Lung (tissue), 16 donors: ENCODE data around the gene MARCHF5. TPM values are rescaled to one million over a fixed set of nuclear protein-coding genes. Genes with fewer than 3 reads are reported as not detected.

Source experiments
- ATAC-seq: fragments of 200-7000 bp; cut with Tn5 transposase; one replicate; pipeline ENCODE4 v1.9.1; 2020; ENCODE audit warnings: moderate number of reproducible peaks; ENCODE audit not compliant: insufficient read depth, low FRiP score
- DNase-seq, 3 donors: peaks; one replicate each; pipeline ENCODE4 v3.0.0-alpha.2; 2013 to 2017
- H3K27ac ChIP-seq, 2 donors: one replicate each; pipeline ENCODE4 v1.5.1; 2013; ENCODE audit warnings: mild to moderate bottlenecking in 2 of 2, moderate library complexity in 2 of 2, control low read depth in 1 of 2, inconsistent platforms in 1 of 2, low read depth in 1 of 2, low read length in 1 of 2
- H3K27me3 ChIP-seq, 3 donors: one replicate each; pipeline ENCODE4 v1.5.1; 2013; ENCODE audit warnings: low read length in 2 of 3; ENCODE audit not compliant: control insufficient read depth in 3 of 3, insufficient read depth in 3 of 3
- H3K36me3 ChIP-seq, 4 donors: one replicate each; pipeline ENCODE4 v1.5.1; 2013; ENCODE audit warnings: low read length in 4 of 4, mild to moderate bottlenecking in 1 of 4, moderate library complexity in 1 of 4; ENCODE audit not compliant: control insufficient read depth in 4 of 4, insufficient read depth in 4 of 4
- H3K4me1 ChIP-seq, 5 donors: one replicate each; pipeline ENCODE4 v1.5.1; 2013; ENCODE audit warnings: low read length in 5 of 5, mild to moderate bottlenecking in 2 of 5, moderate library complexity in 1 of 5; ENCODE audit not compliant: control insufficient read depth in 5 of 5, insufficient read depth in 5 of 5
- H3K4me3 ChIP-seq: one replicate; pipeline ENCODE4 v1.5.1; 2013; ENCODE audit warnings: mild to moderate bottlenecking, control low read depth, moderate library complexity
- H3K9ac ChIP-seq, 2 donors: one replicate each; pipeline ENCODE4 v1.5.1; 2013; ENCODE audit warnings: low read length in 2 of 2, control low read depth in 1 of 2; ENCODE audit not compliant: insufficient read depth in 1 of 2
- H3K9me3 ChIP-seq, 4 donors: one replicate each; pipeline ENCODE4 v1.5.1; 2013; ENCODE audit warnings: low read length in 3 of 4, mild to moderate bottlenecking in 1 of 4, moderate library complexity in 1 of 4; ENCODE audit not compliant: control insufficient read depth in 4 of 4, insufficient read depth in 3 of 4
- WGBS, 2 donors: extraction: QIAGEN DNeasy Blood & Tissue Kit; methylation state at CpG; one replicate each; pipeline ENCODE4 v1.1.7; 2013; 5-methylcytosine and 5-hydroxymethylcytosine counted together
- long read RNA-seq, 5 donors: transcript quantifications; one replicate each; lab custom pipeline, GENCODE V29; 2026
- polyA plus RNA-seq, 2 donors: library from polyadenylated mRNA; stranded (reverse); fragments of 200-250 nt; gene quantifications; one replicate each; pipeline ENCODE4 v1.2.1, GENCODE V29; 2013
- total RNA-seq, 2 donors: library from RNA; depleted of rRNA in 1 of 2; stranded (reverse); fragments of >200 nt in 1 of 2; gene quantifications; one replicate each; pipeline ENCODE4 v1.2.1, GENCODE V29; 2014 to 2021
- TF ChIP-seq, protein P1 (sequence below): IDR thresholded peaks from 2 replicates; pipeline ENCODE4 v1.5.1; 2012; ENCODE audit warnings: mild to moderate bottlenecking; ENCODE audit errors: control extremely low read depth, extremely low read depth
- donor health status: control.
- donor health status: control.
- donor health status: Bipolar disorder and iron deficiency.
- donor health status: healthy.
- donor health status: DM: yes; HTN: yes; CAD: no.

MARCHF5 gene, protein sequence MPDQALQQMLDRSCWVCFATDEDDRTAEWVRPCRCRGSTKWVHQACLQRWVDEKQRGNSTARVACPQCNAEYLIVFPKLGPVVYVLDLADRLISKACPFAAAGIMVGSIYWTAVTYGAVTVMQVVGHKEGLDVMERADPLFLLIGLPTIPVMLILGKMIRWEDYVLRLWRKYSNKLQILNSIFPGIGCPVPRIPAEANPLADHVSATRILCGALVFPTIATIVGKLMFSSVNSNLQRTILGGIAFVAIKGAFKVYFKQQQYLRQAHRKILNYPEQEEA
- total RNA-seq (10 to 100 TPM; 25.1 to 38.1 TPM), polyA plus RNA-seq (10 to 100 TPM; 10.0 to 20.7 TPM)
- long read RNA-seq, donor 1, transcript MARCH5-201 (6 exons, 3,926 nt) = major isoform, 23 of 33 reads
- long read RNA-seq, donor 1, partial matches to known transcripts = 10 of 33 reads
- long read RNA-seq, donor 1, other reads (novel, unspliced or antisense) = 0 of 33 reads
- long read RNA-seq, donor 2, transcript MARCH5-201 (6 exons, 3,926 nt) = major isoform, 5 of 11 reads
- long read RNA-seq, donor 2, partial matches to known transcripts = 5 of 11 reads
- long read RNA-seq, donor 2, other reads (novel, unspliced or antisense) = 0 of 11 reads
- long read RNA-seq, donor 3, transcript MARCH5-201 (6 exons, 3,926 nt) = major isoform, 6 of 26 reads
- long read RNA-seq, donor 3, partial matches to known transcripts = 18 of 26 reads
- long read RNA-seq, donor 3, other reads (novel, unspliced or antisense) = 0 of 26 reads
- long read RNA-seq, donor 4, transcript MARCH5-201 (6 exons, 3,926 nt) = major isoform, 5 of 12 reads
- long read RNA-seq, donor 4, partial matches to known transcripts = 7 of 12 reads
- long read RNA-seq, donor 4, other reads (novel, unspliced or antisense) = 0 of 12 reads
- long read RNA-seq, donor 5, transcript MARCH5-201 (6 exons, 3,926 nt) = major isoform, 22 of 47 reads
- long read RNA-seq, donor 5, partial matches to known transcripts = 23 of 47 reads
- long read RNA-seq, donor 5, other reads (novel, unspliced or antisense) = 0 of 47 reads

DNA sequence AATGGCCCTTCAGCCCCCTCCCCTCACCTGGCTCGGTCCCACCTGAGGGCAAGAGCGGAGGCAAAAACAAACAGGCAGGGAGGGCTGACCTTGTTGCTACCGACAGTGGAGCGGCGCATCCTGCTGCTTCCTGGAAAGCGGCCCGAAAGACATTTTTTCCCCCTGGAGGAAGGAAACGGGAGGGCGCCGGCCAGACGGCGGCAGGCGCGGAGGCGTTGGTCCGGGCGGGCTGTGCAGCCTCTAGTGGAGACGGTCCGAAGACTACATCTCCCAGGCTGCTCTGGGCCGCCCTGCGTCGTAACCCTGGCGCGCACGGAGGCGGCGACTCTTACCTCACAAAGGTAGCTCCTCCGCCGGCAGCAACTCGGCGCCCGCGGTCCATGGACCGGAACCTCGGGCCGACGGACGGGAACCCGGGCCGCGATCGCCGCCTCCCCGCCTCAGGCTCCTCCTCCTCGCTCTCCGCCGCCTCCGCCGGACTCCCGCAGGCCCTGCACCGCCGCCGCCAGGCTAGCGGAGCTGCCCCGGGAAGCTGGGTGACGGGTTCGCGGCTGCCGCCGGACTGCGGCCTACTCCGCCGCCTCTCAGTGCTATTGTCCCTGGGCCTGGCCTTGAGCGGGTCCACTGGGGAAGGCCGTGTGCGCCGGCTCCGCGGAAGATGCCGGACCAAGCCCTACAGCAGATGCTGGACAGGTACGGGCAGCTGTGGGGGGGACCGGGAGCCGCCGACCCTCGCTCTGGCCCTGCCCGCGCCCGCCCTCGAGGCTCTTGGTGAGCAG lies at the start of gene MARCHF5, which contains the start of gene CPEB3:
TSS of gene MARCHF5 (plus strand) at position 331 of the 779 bp plus-strand sequence. CDS start at position 659, 328 bp downstream.
TSS of gene CPEB3 (minus strand) at position 242 of the 779 bp plus-strand sequence. CDS start 50,728 bp downstream, outside the sequence.
- no peaks in the 10 kb centered on the region for H3K9me3 ChIP-seq
- TF ChIP-seq, protein P1, sequence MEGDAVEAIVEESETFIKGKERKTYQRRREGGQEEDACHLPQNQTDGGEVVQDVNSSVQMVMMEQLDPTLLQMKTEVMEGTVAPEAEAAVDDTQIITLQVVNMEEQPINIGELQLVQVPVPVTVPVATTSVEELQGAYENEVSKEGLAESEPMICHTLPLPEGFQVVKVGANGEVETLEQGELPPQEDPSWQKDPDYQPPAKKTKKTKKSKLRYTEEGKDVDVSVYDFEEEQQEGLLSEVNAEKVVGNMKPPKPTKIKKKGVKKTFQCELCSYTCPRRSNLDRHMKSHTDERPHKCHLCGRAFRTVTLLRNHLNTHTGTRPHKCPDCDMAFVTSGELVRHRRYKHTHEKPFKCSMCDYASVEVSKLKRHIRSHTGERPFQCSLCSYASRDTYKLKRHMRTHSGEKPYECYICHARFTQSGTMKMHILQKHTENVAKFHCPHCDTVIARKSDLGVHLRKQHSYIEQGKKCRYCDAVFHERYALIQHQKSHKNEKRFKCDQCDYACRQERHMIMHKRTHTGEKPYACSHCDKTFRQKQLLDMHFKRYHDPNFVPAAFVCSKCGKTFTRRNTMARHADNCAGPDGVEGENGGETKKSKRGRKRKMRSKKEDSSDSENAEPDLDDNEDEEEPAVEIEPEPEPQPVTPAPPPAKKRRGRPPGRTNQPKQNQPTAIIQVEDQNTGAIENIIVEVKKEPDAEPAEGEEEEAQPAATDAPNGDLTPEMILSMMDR = peak; percentile 45
- H3K27me3 ChIP-seq = no peaks in the 10 kb centered on the region
- H3K9ac ChIP-seq = peak within 1 kb of the TSS; percentile 93
- 0% methylated on average over 64 to 79 of the region's 79 CpGs for WGBS, 2 donors
- peak within 1 kb of the TSS; percentile 83 for H3K4me3 ChIP-seq
- peak; percentile 99 for ATAC-seq
- H3K27ac ChIP-seq = peak within 1 kb of the TSS; percentile 97 to 98
- peak; percentile 95 to 97 (median 97) for DNase-seq
- peaks cover 4 to 19% (median 7%) of the 10 kb centered on the region in 5 donors for H3K4me1 ChIP-seq
- H3K36me3 ChIP-seq = peaks cover 0 to 5% (median 2%) of the 10 kb centered on the region in 4 donors

DNA sequence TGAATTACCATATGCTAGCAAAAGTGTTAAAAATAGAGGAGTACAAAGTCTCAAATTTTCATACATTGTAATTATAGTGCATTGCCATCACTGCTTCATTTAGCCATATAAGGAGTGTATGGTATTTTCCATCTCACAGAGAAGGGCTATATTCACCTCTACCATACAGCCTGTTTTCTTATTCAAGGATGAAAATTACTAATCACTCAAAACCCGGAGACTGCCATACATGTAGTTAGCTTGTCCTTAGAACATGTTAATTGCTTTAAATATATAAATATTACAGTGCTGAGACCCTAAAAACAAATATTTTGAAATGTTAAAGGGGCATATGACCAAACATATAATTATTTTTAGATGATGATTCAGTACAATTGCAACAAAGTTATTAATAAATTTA lies 49.5 kb upstream of the MARCHF5 start:
- DNase-seq = no peak
- H3K36me3 ChIP-seq = no peaks in the 10 kb centered on the region
- peak overlapping the region in 1 of 2 donors; percentile 97 for H3K9ac ChIP-seq
- WGBS, 2 donors = 69 to 87% methylated on average over 1 of the region's 1 CpG
- no peaks in the 10 kb centered on the region for H3K9me3 ChIP-seq
- ATAC-seq = no peak
- TF ChIP-seq, protein P1 = no peak
- no peaks in the 10 kb centered on the region for H3K27me3 ChIP-seq
- no peak overlapping the region for H3K4me3 ChIP-seq
- peak overlapping the region in 1 of 2 donors; percentile 84 for H3K27ac ChIP-seq
- H3K4me1 ChIP-seq = peaks cover 3 to 14% (median 5%) of the 10 kb centered on the region in 5 donors

DNA sequence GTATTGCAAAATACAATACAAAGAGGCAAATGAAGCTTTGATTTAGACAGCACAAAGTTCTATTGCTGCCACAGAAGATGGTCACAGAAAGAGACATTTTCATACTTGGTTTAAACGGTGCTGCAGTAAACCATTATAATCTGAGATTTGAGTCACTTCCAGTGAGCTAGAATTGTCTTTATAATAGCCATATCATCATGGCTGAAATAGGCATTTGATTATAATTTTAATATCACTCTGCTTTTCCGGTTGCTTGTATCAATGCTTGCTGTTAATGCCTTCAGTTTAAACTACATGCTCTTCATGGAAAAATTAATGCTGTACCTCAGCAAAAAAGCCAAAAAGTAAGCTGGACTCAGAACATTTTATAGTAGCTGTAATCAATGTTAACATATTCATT lies 48.6 kb upstream of the MARCHF5 start:
- ATAC-seq (no peak), DNase-seq (no peak)
- H3K27me3 ChIP-seq = no peaks in the 10 kb centered on the region
- H3K36me3 ChIP-seq = no peaks in the 10 kb centered on the region
- H3K9me3 ChIP-seq = no peaks in the 10 kb centered on the region
- peaks cover 3 to 14% (median 5%) of the 10 kb centered on the region in 5 donors for H3K4me1 ChIP-seq
- no peak overlapping the region for H3K9ac ChIP-seq
- H3K4me3 ChIP-seq = no peak overlapping the region
- TF ChIP-seq, protein P1 = no peak
- 63 to 71% methylated on average over 2 of the region's 2 CpGs for WGBS, 2 donors
- H3K27ac ChIP-seq = peak overlapping the region in 1 of 2 donors; percentile 75
